ENCODE measurements around the gene NECAB3.

DNA sequence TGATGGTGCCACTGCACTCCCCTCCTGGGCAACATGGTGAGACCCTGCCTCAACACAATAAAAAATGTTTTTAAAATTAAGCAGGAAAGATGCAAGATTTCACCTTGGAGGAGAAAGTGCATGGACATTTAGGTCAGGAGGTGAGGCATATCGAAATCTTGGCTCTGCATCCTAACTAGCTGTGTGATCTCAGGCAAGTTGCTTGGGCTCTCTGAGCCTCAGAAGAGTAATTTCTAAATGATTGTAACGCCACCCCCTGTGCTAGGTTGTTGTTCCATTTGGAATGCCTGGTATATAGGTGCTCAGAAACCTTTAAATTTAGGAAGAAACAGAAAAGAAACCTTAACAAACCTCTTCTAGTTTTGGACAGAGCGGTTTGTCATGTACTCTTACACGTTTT is 48.0 kb downstream of the NECAB3 start:
- TF ChIP-seq, protein P1, sequence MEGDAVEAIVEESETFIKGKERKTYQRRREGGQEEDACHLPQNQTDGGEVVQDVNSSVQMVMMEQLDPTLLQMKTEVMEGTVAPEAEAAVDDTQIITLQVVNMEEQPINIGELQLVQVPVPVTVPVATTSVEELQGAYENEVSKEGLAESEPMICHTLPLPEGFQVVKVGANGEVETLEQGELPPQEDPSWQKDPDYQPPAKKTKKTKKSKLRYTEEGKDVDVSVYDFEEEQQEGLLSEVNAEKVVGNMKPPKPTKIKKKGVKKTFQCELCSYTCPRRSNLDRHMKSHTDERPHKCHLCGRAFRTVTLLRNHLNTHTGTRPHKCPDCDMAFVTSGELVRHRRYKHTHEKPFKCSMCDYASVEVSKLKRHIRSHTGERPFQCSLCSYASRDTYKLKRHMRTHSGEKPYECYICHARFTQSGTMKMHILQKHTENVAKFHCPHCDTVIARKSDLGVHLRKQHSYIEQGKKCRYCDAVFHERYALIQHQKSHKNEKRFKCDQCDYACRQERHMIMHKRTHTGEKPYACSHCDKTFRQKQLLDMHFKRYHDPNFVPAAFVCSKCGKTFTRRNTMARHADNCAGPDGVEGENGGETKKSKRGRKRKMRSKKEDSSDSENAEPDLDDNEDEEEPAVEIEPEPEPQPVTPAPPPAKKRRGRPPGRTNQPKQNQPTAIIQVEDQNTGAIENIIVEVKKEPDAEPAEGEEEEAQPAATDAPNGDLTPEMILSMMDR (IDR thresholded peaks at IDR 0.05) = no peak
- TF ChIP-seq POLR2A (IDR thresholded peaks at IDR 0.05) = no peak
- no peak for TF ChIP-seq POLR2AphosphoS5 (IDR thresholded peaks at IDR 0.05)
- TF ChIP-seq EP300 (IDR thresholded peaks at IDR 0.05) = no peak
